ENCODE data around the gene ZBTB38. TPM values are rescaled to one million over a fixed set of nuclear protein-coding genes. Genes with fewer than 3 reads are reported as not detected.

ZBTB38 gene, protein sequence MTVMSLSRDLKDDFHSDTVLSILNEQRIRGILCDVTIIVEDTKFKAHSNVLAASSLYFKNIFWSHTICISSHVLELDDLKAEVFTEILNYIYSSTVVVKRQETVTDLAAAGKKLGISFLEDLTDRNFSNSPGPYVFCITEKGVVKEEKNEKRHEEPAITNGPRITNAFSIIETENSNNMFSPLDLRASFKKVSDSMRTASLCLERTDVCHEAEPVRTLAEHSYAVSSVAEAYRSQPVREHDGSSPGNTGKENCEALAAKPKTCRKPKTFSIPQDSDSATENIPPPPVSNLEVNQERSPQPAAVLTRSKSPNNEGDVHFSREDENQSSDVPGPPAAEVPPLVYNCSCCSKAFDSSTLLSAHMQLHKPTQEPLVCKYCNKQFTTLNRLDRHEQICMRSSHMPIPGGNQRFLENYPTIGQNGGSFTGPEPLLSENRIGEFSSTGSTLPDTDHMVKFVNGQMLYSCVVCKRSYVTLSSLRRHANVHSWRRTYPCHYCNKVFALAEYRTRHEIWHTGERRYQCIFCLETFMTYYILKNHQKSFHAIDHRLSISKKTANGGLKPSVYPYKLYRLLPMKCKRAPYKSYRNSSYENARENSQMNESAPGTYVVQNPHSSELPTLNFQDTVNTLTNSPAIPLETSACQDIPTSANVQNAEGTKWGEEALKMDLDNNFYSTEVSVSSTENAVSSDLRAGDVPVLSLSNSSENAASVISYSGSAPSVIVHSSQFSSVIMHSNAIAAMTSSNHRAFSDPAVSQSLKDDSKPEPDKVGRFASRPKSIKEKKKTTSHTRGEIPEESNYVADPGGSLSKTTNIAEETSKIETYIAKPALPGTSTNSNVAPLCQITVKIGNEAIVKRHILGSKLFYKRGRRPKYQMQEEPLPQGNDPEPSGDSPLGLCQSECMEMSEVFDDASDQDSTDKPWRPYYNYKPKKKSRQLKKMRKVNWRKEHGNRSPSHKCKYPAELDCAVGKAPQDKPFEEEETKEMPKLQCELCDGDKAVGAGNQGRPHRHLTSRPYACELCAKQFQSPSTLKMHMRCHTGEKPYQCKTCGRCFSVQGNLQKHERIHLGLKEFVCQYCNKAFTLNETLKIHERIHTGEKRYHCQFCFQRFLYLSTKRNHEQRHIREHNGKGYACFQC (N-terminal part only)
- total RNA-seq (2014; rRNA removed; shearing (Covaris generic)), result 33.3 and 49.0 TPM in 2 replicates

DNA sequence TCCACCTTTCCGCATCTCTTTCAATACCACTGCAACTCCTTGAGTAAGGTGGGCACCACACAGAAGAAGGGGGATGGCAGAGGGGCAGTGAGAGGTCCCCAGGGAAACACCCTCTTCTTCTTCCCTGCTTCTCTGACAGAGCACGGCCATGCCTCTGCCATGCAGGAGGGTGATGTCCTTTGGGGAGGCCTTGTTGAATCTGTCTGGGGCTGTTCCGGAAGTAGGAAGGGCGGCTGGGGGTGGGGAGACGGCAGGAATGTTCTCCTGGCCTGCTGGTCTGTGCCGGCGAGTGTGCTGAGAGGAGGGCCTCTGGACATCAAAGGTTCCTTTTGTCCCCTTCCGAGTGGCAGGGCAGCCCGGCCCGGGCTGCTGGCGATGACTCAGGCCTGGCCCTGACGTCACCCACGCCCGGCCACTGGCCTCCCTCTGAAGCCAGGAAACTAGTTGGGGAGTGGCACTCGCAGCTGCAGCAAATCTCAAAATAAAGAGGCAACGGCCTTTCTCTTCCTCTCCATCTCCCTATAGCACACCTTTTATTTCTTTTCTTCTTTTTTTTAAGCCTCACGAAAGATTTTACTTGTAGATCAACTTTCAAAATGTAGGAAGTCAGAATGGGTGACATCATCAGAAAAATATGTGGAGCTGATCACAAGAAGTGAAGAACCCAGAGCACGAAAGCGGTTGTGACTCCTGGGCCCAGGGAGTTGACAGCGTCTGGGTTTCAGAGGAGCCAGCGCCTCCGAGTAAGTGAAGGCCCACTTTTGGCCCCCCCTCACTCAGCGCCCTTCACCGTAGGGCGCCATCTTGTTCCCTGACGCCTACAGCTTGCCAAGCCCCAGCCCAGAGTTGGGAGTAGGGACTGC is at the start of gene ZBTB38:
ZBTB38 (plus strand) TSS at position 443 of the 863 bp plus-strand sequence. CDS start 73,885 bp downstream, outside the sequence.
- peak; percentile 97 for DNase-seq (ENCODE audit: low spot score)

DNA sequence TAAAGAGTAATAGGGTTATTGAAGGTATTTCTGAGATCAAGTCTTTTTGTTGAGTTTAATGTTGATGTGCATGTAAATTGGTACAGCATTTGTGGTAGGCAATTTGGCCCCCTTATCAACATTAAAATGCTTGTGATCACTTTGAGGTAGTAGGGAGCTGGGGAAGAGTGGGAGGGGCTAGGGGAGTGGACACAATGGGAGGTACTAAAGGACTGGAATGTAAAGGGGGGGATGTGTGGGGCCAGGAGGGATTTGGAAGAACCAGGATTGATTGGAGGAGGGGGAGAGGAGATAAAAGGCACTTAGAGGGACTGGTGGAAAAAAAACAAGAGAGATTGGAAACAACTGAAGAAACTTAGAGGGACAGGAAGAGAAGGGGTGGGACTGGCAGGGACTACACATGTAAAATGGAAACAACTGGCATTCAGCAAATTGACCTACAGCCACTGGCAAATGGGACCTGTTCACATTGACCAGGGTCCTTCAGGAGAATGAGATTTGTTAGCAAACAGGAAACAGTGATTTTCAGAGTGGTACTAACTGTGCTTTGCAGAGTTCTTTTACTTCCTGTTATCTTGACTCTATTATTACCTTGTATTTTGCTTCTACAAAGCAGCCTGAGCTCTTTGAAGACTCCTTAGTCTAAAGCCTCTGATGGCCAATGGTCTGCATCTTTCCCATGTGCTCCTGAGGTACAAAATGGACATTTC is 47.8 kb upstream of the ZBTB38 start:
- DNase-seq (ENCODE audit: low spot score), result no peak

DNA sequence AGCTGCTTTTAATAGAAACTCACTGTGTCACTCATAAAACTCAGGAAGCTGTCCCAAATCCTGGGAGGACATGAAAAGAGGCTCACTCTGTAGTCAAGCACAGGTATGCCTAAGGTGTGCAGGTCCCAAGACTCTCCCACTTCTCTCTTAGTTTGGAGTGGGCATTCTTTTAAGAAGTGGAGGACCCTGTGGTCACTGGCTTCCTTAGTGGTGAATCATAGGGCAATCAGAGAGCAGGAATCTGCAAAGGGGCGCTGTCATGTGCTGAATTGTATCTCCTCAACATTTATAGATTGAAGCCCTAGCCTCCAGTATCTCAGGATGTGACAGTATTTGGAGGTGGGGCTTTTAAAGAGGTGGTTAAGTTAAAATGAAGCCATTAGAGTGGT is 47.2 kb upstream of the ZBTB38 start:
- no peak for DNase-seq (ENCODE audit: low spot score)

DNA sequence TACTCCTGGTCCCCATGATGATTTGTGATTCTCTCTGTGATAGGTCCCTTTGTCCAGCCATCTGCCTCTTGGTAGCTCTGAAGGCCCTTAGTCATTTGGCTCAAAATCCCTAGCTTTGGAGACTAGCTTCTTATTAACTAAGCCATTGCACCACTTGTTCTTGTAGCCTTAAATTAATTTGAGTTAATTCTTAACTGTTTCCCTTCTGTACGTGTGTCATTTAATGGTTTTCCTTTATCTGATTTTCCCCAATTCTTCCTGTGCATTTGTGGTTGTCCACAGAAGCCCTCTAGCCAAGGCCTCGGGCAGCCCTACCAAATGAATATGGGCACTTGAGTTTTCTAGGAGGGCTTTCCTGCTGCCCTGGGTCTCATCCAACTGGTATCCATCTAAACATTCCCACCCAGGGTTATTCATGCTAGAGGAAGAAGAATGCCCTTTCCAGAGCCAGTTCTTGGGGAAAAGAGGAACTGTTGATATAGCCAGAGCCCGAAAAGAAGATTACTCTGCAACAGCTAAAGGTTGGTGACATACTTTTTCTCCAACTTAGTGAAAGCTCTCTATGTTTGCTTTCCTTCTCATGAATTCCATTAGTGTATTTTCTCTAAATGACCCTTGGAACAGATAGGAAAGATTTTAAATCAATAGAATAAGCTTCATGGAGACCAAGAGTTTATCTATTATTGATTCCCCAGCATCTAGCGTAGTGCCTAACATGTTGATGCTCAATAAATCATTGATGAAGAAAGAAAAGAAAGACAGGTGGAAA is 44.2 kb upstream of the ZBTB38 start:
- no peak for DNase-seq (ENCODE audit: low spot score)

DNA sequence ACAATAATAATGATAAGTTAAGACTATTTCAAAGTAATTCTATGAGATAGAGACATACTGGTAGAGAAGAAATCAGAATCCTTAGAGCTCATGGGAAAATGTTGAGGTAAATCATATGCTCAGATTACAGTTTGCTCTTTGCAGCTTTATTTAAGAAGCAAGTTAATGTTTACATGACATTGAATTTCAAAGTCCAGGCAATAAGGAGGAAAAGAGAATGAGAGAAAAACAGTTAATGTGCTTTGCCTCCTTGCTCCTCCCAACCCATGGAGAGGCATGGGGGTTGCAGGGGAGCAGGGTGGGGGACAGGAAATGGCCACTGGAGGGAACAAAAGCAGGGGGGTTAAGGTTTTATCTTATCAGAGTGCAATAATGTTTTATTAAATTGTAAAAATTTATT is 42.2 kb upstream of the ZBTB38 start:
- no peak for DNase-seq (ENCODE audit: low spot score)

DNA sequence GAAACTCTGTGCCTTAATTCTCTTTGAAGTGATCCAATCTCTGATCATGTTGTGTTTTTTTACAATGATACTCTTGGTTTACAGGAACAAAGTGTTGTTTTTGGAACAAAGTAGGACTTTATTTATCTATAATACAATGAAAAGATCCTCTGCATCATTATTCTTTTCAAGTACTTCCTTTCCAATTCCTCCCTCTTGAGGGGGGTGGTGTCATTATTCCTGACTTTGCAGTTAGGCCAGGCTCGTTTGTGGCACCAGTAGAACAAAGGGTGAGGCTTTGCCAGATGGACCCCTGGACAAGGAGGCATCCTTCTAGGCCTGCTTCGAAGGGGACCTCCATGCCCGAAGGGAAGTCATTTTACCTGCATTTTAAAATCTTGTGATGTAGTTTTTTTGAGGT is 41.7 kb upstream of the ZBTB38 start:
- DNase-seq (ENCODE audit: low spot score), result no peak

DNA sequence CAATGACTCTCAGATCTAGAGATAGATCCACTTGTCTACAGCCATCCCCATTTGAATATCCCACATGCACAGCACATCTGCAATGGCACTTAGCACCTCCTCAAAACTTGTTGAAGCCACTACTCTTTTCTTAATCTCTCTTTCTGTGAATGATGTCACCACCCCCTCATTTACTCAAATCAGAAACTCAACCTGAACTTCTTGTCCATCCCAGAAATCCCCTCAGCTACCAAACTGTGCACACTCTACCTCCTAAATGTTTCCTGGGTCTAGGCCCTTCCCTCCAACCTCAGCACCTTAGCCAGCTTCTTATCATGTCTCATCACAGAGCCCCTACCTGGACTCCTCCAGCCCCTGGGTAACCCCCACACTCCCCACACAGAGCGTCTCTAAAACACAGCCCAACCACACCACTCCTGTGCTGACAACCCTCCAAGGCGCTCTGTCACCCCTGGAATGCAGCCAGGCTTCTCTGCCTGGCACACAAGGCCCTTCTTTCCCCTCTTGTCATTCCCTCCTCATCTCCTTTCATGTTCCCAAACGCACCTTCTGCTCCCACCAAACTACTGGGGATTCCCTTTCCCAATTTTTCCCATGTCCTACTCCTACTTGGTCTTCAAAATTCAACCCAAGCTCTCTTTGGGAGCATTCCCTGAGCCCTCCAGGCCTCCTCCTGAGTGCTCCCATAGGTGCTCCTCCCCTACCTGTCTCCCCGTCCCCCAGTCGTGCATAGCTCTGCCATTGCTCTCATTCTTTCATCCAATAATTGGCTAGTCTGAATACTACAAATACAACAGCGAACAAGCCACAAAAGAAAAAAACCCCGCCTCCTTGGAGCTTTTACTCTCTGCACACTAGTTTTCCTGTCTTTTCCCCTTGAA is 39.8 kb upstream of the ZBTB38 start:
- no peak for DNase-seq (ENCODE audit: low spot score)

DNA sequence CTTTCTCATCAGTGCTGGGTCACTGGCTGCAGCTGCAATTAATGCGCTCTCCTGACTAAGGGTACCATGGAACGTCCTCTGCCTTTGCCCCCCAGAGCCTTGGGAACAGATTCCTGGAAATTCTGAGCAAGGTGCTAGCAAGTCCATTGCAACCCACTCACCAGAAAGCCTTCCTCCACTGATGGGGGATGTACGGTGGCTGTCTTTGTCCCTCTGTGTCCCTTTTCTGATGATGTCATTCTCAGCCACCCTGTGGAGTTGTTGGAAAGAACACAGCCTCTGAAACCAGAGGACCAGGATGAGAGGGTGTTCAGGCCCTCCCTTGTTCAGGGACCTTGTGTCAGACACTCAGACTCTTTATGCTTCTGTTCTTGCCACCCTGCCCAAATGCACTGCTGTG is 38.1 kb upstream of the ZBTB38 start:
- DNase-seq (ENCODE audit: low spot score), result no peak

DNA sequence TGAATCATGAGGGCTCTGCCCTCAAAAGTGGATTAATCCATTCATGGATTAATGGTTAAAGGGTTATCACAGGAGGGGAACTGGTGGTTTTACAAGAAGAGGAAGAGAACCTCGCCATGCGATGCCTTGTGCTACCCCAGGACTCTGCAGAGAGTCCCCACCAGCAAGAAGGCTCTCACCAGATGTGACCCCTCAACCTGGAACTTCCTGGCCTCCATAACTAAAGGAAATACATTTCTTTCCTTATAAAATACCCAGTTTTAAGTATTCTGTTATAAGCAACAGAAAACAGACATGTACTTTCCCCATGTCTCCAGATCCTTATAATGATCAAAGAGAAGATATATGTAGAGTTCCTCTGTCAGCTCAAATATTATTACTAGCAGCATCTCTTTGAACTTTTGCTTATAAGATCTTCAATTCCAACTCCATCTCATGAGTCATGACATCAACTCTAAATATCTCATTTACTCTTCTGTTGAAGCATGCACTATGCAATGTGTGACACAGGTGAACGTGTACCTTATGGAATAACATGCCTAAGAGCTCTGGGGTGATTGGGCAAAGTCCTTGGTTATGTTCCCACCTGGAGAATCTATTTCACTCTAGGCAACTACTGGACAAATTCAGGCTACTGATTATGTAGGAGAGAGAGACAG is 37.5 kb upstream of the ZBTB38 start:
- no peak for DNase-seq (ENCODE audit: low spot score)

DNA sequence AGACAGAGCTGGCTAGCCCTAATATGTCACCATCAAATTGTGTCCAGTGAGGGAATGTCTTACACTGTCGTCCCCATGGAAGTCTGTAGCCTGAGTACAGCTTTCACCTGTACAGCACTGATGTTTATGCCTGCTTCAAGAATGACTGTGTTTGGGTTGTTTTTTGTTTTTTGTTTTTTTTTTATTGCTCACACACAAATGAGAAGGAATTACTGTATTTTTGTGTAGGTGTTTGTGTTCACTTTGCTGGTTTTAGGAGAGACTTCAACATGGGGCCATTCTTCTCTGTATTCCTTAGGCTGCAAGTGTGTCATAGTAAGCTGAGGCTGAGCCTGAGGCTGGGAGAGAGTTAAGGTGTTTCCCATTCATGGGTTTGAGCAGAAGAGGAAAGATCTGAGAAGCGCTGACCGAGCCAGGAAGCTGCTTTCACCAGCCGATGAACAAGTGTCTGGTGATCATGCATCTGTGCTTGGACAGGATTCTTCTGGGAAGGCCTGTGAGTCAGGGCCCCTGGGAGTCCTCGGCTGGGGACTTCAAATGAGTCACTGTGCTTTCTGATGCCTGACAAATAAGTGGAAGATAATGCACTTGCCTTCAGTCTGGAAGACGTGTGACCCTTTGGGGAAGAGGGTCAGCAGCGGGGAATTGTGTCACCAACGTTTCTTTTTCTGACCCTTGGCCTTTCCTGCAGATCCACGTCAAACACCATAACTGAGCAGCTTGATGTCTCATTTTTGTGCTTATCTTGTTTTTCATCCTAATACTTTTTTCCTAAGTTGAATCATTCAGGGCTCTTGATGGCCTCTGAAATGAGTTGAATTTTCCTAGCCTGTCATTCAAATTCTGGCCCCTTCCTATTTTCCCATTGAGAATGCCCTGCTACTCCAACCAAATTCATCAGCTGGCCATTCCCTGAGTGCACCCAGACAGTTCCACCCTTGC is 36.7 kb upstream of the ZBTB38 start:
- peak; percentile 78 for DNase-seq (ENCODE audit: low spot score)

DNA sequence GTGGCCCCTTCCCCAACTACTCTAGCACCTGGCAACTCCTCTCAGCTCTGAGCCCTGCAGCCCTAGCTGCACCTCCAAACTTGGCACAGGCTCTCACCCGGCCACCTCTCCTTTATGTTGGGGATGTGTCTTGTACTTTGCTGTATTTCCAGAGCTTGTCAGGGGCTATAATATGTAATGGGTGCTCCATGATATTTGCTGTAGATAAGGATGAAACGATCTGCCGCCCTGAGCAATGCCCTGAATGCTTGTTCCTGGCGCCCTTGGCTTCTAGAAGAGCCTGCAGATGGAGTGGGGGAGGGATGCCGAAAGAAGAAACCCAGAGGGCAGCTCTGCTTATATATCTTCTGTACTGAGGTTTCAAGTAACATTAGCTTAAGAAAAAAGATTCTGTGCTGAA is 35.9 kb upstream of the ZBTB38 start:
- DNase-seq (ENCODE audit: low spot score), result no peak

DNA sequence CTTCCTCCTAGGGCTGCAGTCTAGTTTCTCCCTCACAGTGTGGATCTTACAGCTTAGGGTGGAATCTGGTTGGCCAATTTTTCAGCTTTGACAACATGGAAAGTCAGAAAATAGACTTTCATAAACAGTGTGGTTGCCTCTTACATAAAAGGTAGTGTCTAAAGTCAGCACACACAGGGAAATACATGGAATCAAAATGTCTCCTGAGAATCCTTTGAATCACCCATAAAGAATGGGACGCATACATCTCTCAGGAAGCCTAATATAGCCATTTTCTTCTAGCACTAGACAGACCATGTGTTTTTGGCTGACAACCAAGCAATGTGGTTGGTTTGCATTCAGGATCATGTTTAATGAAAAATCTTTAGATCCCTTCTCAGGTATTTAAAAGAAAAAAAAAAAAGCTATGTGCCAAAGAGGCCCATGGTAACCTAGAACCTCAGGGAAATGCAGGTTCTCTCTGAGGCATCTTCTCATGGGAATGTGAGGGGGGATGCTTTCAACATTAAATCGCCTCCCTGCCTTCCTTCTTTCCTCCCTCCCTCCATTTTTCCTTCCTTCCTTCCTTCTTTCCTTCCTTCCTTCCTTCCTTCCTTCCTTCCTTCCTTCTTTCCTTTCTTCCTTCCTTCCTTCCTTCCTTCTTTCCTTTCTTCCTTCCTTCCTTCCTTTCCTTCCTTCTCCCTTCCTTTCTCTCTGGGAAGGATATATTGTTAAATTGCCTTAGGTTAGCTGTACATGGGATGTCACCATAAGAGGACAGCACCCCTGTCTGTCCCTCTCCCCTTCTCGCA is 34.3 kb upstream of the ZBTB38 start:
- DNase-seq (ENCODE audit: low spot score), result peak; percentile 27

DNA sequence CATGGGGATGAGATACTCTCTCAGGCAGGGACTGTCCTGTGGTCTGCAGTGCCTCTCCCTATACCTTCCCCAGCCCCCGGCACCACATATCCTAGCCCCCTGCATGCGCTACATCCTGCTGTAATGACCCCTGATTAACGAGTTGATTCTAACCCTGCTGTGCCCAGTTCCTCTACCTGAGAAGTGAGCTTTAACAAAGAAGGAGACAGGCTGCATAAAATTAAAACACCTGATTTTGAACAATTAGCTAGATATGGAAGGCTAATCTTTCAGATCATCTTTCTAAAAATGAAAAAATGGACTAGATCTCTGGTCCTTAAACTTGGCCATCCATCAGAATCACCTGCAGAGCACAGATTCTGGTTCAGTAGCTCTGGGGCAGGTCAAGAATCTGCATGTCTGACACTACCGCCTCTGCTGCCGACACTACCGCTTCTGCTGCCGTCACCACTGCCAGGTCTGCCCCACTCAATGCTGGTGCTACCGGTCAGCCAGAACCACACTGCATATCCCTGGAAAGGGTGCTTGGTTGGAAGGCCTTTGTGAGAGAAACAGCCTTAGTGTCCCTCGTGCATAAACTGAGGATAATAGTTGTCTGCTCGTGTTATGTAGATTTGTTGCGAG is 33.6 kb upstream of the ZBTB38 start:
- DNase-seq (ENCODE audit: low spot score), result no peak

DNA sequence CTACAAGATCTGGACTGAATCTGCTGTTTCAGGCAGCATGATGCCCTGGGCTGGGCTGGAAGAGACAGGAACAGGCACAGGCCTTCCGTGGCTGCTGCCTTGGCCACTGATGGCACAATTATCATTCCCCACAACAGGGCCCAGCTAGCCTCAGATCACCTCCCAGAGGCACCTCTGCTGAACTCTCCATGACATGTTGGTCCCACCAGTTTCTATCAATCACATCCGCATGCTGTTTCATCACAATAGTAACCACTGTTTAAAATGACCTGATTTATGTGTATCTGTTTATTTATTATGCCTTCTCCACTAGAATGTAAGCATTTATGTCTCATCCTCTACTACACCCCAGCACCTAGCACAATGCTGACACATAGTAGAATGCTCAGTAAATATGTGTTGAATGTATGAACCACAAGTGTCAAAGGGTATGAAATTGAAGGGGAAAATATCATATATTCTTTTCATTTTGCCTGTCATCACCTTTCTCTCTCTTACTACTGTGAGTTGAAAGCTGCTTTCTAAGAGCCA is 32.7 kb upstream of the ZBTB38 start:
- DNase-seq (ENCODE audit: low spot score), result no peak

DNA sequence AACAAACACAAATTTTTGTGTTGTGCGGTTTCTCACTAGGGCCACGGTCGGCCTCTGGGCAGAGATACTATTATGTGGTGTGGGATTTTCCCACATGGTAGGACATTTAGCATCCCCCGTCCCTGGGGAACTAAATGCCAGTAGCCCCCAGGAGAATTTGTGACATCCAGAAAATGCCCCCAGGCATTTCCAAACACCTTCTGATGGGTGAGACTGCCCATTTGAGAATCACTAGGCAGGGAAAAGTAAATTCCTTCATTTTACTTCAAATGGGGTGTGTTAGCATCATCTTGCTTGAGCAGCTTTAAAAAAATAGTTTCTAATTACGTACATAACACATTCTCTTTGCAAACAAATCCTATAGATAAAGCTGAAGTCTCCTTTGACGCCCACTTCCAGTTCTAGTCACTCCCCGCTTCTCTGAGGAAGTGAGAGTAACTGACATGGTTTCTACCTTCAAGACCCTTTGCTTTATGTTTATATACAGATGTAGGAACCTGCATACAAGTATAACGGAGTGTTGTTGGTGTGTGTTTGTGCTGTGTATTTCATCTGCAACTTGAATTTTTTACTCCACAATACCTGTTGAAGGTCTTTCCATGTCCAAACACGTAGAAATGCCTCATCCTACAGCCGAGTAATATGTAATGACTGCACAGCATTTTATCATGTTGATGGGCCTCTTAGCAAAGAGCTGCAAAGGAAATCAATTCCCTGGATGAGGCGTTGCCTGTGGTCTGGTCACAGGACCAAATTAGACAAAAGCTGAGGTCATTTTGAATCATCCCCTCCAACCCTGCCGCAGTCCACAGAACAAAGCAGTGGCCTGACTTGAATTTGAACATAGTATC is 31.4 kb upstream of the ZBTB38 start:
- DNase-seq (ENCODE audit: low spot score), result peak; percentile 71

Measured in H4 (cell line).